H9 (cell line): ENCODE measurements around the gene TSPOAP1. TPM values are rescaled to one million over a fixed set of nuclear protein-coding genes. Genes with fewer than 3 reads are reported as not detected.

ENCODE experiments used
- DNase-seq: peaks from one replicate; pipeline ENCODE4 v3.0.0-alpha.2; 2017
- H2AFZ ChIP-seq: one replicate; pipeline ENCODE4 v1.6.1; 2013; ENCODE audit warnings: mild to moderate bottlenecking, low read length, control low read depth, moderate library complexity
- H2AK5ac ChIP-seq: 2 replicates; pipeline ENCODE4 v1.6.1; 2013; ENCODE audit warnings: low read length, control low read depth, mixed read lengths; ENCODE audit not compliant: insufficient read length
- H2BK120ac ChIP-seq: one replicate; pipeline ENCODE4 v1.6.1; 2013; ENCODE audit warnings: low read depth, mild to moderate bottlenecking, low read length, control low read depth, inconsistent platforms; ENCODE audit not compliant: poor library complexity, severe bottlenecking
- H2BK12ac ChIP-seq: 2 replicates; pipeline ENCODE4 v1.6.1; 2013; ENCODE audit warnings: low read length, control low read depth, mixed read lengths, low read depth; ENCODE audit not compliant: insufficient read length
- H2BK15ac ChIP-seq: 2 replicates; pipeline ENCODE4 v1.6.1; 2013; ENCODE audit warnings: low read depth, low read length, control low read depth
- H2BK20ac ChIP-seq: one replicate; pipeline ENCODE4 v1.6.1; 2013; ENCODE audit warnings: low read depth, mild to moderate bottlenecking, low read length, control low read depth, inconsistent platforms; ENCODE audit not compliant: poor library complexity, severe bottlenecking
- H2BK5ac ChIP-seq: 2 replicates; pipeline ENCODE4 v1.6.1; 2013; ENCODE audit warnings: low read length, control low read depth, mixed read lengths; ENCODE audit not compliant: insufficient read length
- H3K14ac ChIP-seq: 2 replicates; pipeline ENCODE4 v1.6.1; 2013; ENCODE audit warnings: low read length, control low read depth; ENCODE audit not compliant: insufficient read depth
- H3K18ac ChIP-seq: 2 replicates; pipeline ENCODE4 v1.6.1; 2013; ENCODE audit warnings: low read depth, mild to moderate bottlenecking, mixed read lengths, low read length, control low read depth; ENCODE audit not compliant: insufficient read length
- H3K23ac ChIP-seq: 2 replicates; pipeline ENCODE4 v1.6.1; 2013; ENCODE audit warnings: low read length, control low read depth, mixed read lengths, low read depth; ENCODE audit not compliant: insufficient read length
- H3K23me2 ChIP-seq: 2 replicates; pipeline ENCODE4 v1.6.1; 2013; ENCODE audit warnings: low read depth, mild to moderate bottlenecking, mixed read lengths, low read length, control low read depth; ENCODE audit not compliant: insufficient read length, poor library complexity, severe bottlenecking
- H3K27ac ChIP-seq: 2 replicates; pipeline ENCODE4 v1.5.1; 2013; ENCODE audit warnings: low read length, control low read depth, mixed read lengths, low read depth; ENCODE audit not compliant: insufficient read length
- H3K27me3 ChIP-seq: 2 replicates; pipeline ENCODE4 v1.6.1; 2013; ENCODE audit warnings: low read length, control low read depth, inconsistent platforms; ENCODE audit not compliant: insufficient read depth
- H3K4ac ChIP-seq: 2 replicates; pipeline ENCODE4 v1.6.1; 2013; ENCODE audit warnings: low read depth, mild to moderate bottlenecking, control low read depth, inconsistent platforms, low read length, moderate library complexity
- H3K4me1 ChIP-seq: 2 replicates; pipeline ENCODE4 v1.6.1; 2013; ENCODE audit warnings: low read length, control low read depth, inconsistent platforms; ENCODE audit not compliant: insufficient read depth
- H3K4me2 ChIP-seq: 2 replicates; pipeline ENCODE4 v1.6.1; 2013; ENCODE audit warnings: low read length, control low read depth, mixed read lengths; ENCODE audit not compliant: insufficient read length, insufficient read depth
- H3K56ac ChIP-seq: 2 replicates; pipeline ENCODE4 v1.6.1; 2013; ENCODE audit warnings: low read depth, mild to moderate bottlenecking, mixed read lengths, low read length, control low read depth; ENCODE audit not compliant: insufficient read length
- H3K79me1 ChIP-seq: 2 replicates; pipeline ENCODE4 v1.6.1; 2013; ENCODE audit warnings: low read depth, mild to moderate bottlenecking, moderate library complexity, low read length, control low read depth, inconsistent platforms; ENCODE audit not compliant: insufficient read depth, poor library complexity, severe bottlenecking
- H3K79me2 ChIP-seq: 2 replicates; pipeline ENCODE4 v1.6.1; 2013; ENCODE audit warnings: low read length, control low read depth, inconsistent platforms; ENCODE audit not compliant: insufficient read depth
- H3K9ac ChIP-seq: 2 replicates; pipeline ENCODE4 v1.6.1; 2013; ENCODE audit warnings: low read length, control low read depth, mixed read lengths; ENCODE audit not compliant: insufficient read length; ENCODE audit errors: extremely low read depth
- H3K9me3 ChIP-seq: one replicate; pipeline ENCODE4 v1.6.1; 2013; ENCODE audit warnings: low read depth, low read length, inconsistent platforms; ENCODE audit not compliant: control insufficient read depth
- H3T11ph ChIP-seq: one replicate; pipeline ENCODE4 v1.6.1; 2013; ENCODE audit warnings: mild to moderate bottlenecking, low read length, control low read depth, inconsistent platforms
- H4K20me1 ChIP-seq: one replicate; pipeline ENCODE4 v1.6.1; 2013; ENCODE audit not compliant: control insufficient read depth, insufficient read length, insufficient read depth
- H4K5ac ChIP-seq: 2 replicates; pipeline ENCODE4 v1.6.1; 2013; ENCODE audit warnings: low read depth, mild to moderate bottlenecking, mixed read lengths, low read length, control low read depth; ENCODE audit not compliant: insufficient read length
- H4K8ac ChIP-seq: replicated peaks from 2 replicates; pipeline ENCODE4 v1.6.1; 2013; ENCODE audit warnings: low read length, control low read depth, mixed read lengths, low read depth; ENCODE audit not compliant: insufficient read length
- H4K91ac ChIP-seq: 2 replicates; pipeline ENCODE4 v1.6.1; 2013; ENCODE audit warnings: low read depth, mild to moderate bottlenecking, moderate library complexity, mixed read lengths, low read length, control low read depth; ENCODE audit not compliant: insufficient read length
- H3K27ac Mint-ChIP-seq, 3 experiments: 2 replicates in 2 of 3; 3 replicates in 1 of 3; pipeline ENCODE4 v1.8.0; 2020 to 2021; ENCODE audit warnings: mixed read lengths in 3 of 3, mild to moderate bottlenecking in 1 of 3, moderate library complexity in 1 of 3
- H3K27me3 Mint-ChIP-seq: 2 replicates; pipeline ENCODE4 v1.8.0; 2021; ENCODE audit warnings: low read depth, mild to moderate bottlenecking, moderate library complexity, mixed read lengths
- H3K36me3 Mint-ChIP-seq, 3 experiments: 2 replicates in 2 of 3; 3 replicates in 1 of 3; pipeline ENCODE4 v1.8.0; 2020 to 2021; ENCODE audit warnings: low read depth in 3 of 3, mixed read lengths in 3 of 3; ENCODE audit not compliant: insufficient read depth in 1 of 3
- H3K4me1 Mint-ChIP-seq, 2 experiments: 2 replicates each; pipeline ENCODE4 v1.8.0; 2020; ENCODE audit warnings: mixed read lengths in 2 of 2
- H3K4me3 Mint-ChIP-seq, 2 experiments: 2 replicates in 1 of 2; 3 replicates in 1 of 2; pipeline ENCODE4 v1.8.0; 2020 to 2021; ENCODE audit warnings: mild to moderate bottlenecking in 2 of 2, mixed read lengths in 2 of 2, moderate library complexity in 1 of 2
- H3K9me3 Mint-ChIP-seq, 2 experiments: 2 replicates in 1 of 2; 3 replicates in 1 of 2; pipeline ENCODE4 v1.8.0; 2020; ENCODE audit warnings: mild to moderate bottlenecking in 2 of 2, mixed read lengths in 2 of 2, moderate library complexity in 1 of 2
- CTCF ChIP-seq: fragments of 200-600 bp; sonication (generic); conservative IDR thresholded peaks from 3 replicates; pipeline ENCODE4 v1.8.0; 2021; ENCODE audit warnings: antibody characterized with exemption, mild to moderate bottlenecking
- WGBS: extraction: QIAGEN DNeasy Blood & Tissue Kit; methylation state at CpG from one replicate; pipeline ENCODE4 v1.1.7; 2013; ENCODE audit warnings: missing lambda C conversion rate, low lambda C conversion rate, mixed read lengths; ENCODE audit not compliant: insufficient read length; ENCODE audit errors: extremely low coverage; 5-methylcytosine and 5-hydroxymethylcytosine counted together
- total RNA-seq: library from RNA; stranded (reverse); gene quantifications from 2 replicates; pipeline ENCODE4 v1.2.1, GENCODE V29; 2021

Gene TSPOAP1
- total RNA-seq, 1 experiment from 2014 or later = 17.3 TPM

GRCh38 chr17:58282442-58282841 lies 46.2 kb downstream of the TSPOAP1 start:
- H3K4ac ChIP-seq = no peak overlapping the region
- TF ChIP-seq CTCF = no peak
- no peaks in the 10 kb centered on the region for H4K20me1 ChIP-seq

More at GRCh38 chr17:58282442-58282841, 46.2 kb downstream of the TSPOAP1 start:
- H3K4me1 ChIP-seq = peaks cover 3% of the 10 kb centered on the region; the same call in 1 of the 2 replicates
- H2BK5ac ChIP-seq = no peak overlapping the region
- H2BK120ac ChIP-seq = no peak overlapping the region
- H3K4me2 ChIP-seq = no peak overlapping the region
- H3K27me3 ChIP-seq = no peaks in the 10 kb centered on the region
- no peak overlapping the region for H4K8ac ChIP-seq
- H2BK20ac ChIP-seq = no peak overlapping the region
- H3K4me3 Mint-ChIP-seq = no peak overlapping the region
- H3K9ac ChIP-seq = no peak overlapping the region
- no peaks in the 10 kb centered on the region for H3K79me1 ChIP-seq
- no peak overlapping the region for H3T11ph ChIP-seq
- H2AFZ ChIP-seq = no peak overlapping the region
- no peak overlapping the region for H2AK5ac ChIP-seq
- H4K5ac ChIP-seq = no peak overlapping the region
- no peaks in the 10 kb centered on the region for H3K9me3 ChIP-seq
- H3K23ac ChIP-seq = no peak overlapping the region
- no peak for DNase-seq
- no peaks in the 10 kb centered on the region for H3K79me2 ChIP-seq
- no peak overlapping the region for H2BK15ac ChIP-seq
- no peaks in the 10 kb centered on the region for H3K9me3 Mint-ChIP-seq
- no peak overlapping the region for H3K56ac ChIP-seq
- H3K36me3 Mint-ChIP-seq = no peaks in the 10 kb centered on the region; a peak in 1 of 7 replicates
- no peaks in the 10 kb centered on the region for H3K23me2 ChIP-seq
- H3K27ac ChIP-seq = no peak overlapping the region
- no peak overlapping the region for H3K27ac Mint-ChIP-seq
- peaks cover 13% of the 10 kb centered on the region for H3K27me3 Mint-ChIP-seq
- no peak overlapping the region for H3K14ac ChIP-seq
- peaks cover 22 to 28% of the 10 kb centered on the region in 2 experiments for H3K4me1 Mint-ChIP-seq
- no peak overlapping the region for H4K91ac ChIP-seq
- H3K18ac ChIP-seq = no peak overlapping the region
- WGBS = no CpG with 5 or more reads among the region's 6 CpGs
- H2BK12ac ChIP-seq = no peak overlapping the region
